OCI-LY7 (cell line): Measurements from ENCODE around the gene RBKS.

Experiments used
- CTCF ChIP-seq: fragments of 200-600 bp; sonication (generic); conservative IDR thresholded peaks from 2 replicates; pipeline ENCODE4 v1.5.1; 2014; ENCODE audit warnings: mild to moderate bottlenecking, antibody characterized with exemption, low read length, moderate library complexity, mixed read lengths
- EZH2phosphoT487 ChIP-seq: fragments of 200-600 bp; sonication (generic); IDR thresholded peaks from 2 replicates; pipeline ENCODE4 v1.6.1; 2018; ENCODE audit warnings: low read depth, borderline replicate concordance, mild to moderate bottlenecking, mixed run types, antibody characterized with exemption, low read length, moderate library complexity, mixed read lengths

- TF ChIP-seq CTCF (no peak), EZH2phosphoT487 (no peak)
Observed at GRCh38 chr2:27901234-27901633, 11.0 kb upstream of the RBKS start.
